ENCODE measurements around the gene ANKRD28.
"Not testable (repeated sequence)": the region's sequence is repeated elsewhere in the genome, so short reads cannot be mapped to it uniquely, and the experiment has no call there.

The ANKRD28 gene

DNA sequence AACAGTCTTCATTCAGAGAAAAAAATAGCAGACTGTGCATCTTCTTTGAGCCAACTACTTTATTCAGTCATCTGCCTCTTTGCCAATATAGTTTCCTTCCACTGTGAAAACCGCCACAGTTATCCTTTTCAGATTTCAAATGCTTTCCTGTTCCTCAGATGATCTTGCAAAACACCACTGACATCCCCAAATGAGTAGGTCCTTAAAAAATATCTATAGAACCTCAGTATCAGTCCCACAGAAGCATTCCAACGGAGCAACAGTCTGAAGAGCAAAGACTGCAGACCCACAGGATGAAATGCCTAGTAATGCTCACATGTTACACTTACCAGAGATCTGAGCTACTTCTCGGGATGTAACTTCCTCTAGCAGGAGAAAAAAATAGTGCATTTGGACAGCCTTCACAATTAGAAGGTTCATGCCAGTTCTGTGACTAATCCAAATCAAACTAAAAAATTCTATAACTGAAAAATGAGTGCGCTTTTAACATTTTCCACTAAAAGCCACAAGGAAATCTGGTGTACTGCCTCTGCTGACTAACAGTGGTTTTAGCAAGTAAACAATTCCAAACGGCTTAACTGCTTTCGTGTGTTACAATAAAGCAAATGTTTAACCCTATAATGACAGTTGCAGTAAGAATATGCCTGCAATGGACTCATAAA lies at the start of gene ANKRD28:
Gene ANKRD28 (minus strand): TSS at position 338 of the 662 bp plus-strand sequence. CDS start 1,458 bp downstream, outside the sequence.
- peak within 1 kb of the TSS; percentile 38 for H3K4me3 ChIP-seq (ENCODE audit: low read length)
- peak; percentile 76 for DNase-seq (ENCODE audit: low read depth)

DNA sequence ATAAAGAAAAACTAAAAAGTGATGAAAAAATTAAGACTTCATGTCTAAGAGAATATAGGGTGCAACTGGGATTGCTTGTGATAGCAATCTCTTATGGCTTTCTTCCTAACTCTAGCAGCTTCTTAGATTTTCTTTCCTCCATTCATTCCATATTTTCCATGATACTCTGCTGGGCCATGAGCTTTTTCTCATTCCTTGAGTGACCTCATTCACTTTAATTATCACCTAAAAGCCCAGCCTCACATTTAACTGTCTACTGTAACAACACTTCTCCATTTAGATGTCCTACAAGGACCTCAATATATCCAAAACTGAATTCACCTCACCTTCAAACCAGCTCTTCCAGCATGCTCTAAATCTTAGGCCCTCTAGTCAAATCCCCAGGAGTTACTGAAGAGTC lies 49.5 kb upstream of the ANKRD28 start:
- H3K4me3 ChIP-seq (ENCODE audit: low read length), result no peak overlapping the region
- TF ChIP-seq, protein P1, sequence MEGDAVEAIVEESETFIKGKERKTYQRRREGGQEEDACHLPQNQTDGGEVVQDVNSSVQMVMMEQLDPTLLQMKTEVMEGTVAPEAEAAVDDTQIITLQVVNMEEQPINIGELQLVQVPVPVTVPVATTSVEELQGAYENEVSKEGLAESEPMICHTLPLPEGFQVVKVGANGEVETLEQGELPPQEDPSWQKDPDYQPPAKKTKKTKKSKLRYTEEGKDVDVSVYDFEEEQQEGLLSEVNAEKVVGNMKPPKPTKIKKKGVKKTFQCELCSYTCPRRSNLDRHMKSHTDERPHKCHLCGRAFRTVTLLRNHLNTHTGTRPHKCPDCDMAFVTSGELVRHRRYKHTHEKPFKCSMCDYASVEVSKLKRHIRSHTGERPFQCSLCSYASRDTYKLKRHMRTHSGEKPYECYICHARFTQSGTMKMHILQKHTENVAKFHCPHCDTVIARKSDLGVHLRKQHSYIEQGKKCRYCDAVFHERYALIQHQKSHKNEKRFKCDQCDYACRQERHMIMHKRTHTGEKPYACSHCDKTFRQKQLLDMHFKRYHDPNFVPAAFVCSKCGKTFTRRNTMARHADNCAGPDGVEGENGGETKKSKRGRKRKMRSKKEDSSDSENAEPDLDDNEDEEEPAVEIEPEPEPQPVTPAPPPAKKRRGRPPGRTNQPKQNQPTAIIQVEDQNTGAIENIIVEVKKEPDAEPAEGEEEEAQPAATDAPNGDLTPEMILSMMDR (IDR thresholded peaks at IDR 0.05; ENCODE audit: insufficient read depth, low read depth, low read length, missing control alignments), result no peak
- no peak for DNase-seq (ENCODE audit: low read depth)

More for the DNA sequence above, at the start of gene ANKRD28:
- TF ChIP-seq, protein P1 (IDR thresholded peaks at IDR 0.05; ENCODE audit: insufficient read depth, low read depth, low read length, missing control alignments), result peak; percentile 24

DNA sequence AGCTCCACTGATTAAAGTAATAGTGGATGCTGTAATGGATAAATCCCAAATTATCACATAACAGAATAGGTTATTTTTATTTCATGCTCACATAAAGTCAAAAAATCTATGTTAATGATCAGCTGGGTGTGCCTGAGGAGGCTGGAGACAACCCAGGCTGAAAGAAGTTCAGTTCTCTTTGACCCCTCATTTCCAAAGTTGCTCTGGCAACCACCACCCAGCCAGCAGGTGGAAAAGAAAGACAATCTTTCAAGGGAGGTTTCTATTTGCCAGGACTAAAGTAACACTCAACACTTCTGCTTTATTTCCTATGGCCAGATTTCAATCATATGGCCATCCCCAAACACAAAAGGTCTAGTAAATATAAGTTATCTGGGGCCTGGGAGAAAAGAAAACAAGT lies 48.8 kb upstream of the ANKRD28 start:
- no peak for DNase-seq (ENCODE audit: low read depth)
- TF ChIP-seq, protein P1 (IDR thresholded peaks at IDR 0.05; ENCODE audit: insufficient read depth, low read depth, low read length, missing control alignments), result no peak
- H3K4me3 ChIP-seq (ENCODE audit: low read length), result no peak overlapping the region

DNA sequence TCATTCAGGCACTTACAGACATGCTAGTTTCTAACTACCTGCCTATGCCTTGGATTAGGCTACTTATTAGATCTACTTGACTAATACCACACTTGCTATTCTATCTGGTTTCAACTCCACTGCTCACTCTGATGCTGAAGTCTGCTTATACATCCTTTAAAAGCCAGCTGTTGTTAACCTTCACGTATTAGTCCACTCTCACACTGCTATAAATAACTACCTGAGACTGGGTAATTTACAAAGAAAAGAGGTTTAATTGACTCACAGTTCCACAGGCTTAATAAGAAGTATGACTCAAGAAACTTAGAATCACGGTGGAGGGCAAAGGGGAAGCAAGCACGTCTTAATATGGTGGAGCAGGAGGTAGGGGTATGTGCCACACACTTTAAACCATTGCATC lies 47.7 kb upstream of the ANKRD28 start:
- no peak overlapping the region for H3K4me3 ChIP-seq (ENCODE audit: low read length)
- TF ChIP-seq, protein P1 (IDR thresholded peaks at IDR 0.05; ENCODE audit: insufficient read depth, low read depth, low read length, missing control alignments), result no peak
- no peak for DNase-seq (ENCODE audit: low read depth)

DNA sequence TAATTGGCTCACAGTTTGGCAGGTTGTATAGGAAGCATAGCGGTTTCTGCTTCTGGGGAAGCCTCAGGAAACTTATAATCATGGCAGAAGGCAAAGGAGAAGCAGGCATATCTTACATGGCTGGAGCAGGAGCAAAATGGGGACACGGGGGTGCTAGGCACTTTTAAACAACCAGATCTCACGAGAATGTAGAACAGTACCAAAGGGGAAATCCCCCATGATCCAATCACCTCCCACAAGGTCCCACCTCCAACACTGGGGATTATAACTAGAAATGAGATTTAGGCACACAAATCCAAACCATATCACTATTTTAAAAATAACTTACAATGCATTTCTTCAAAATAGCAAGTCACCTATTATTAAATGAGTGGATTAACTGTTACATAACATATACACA lies 47.1 kb upstream of the ANKRD28 start:
- H3K4me3 ChIP-seq (ENCODE audit: low read length), result no peak overlapping the region
- TF ChIP-seq, protein P1 (IDR thresholded peaks at IDR 0.05; ENCODE audit: insufficient read depth, low read depth, low read length, missing control alignments), result no peak
- DNase-seq (ENCODE audit: low read depth), result no peak

DNA sequence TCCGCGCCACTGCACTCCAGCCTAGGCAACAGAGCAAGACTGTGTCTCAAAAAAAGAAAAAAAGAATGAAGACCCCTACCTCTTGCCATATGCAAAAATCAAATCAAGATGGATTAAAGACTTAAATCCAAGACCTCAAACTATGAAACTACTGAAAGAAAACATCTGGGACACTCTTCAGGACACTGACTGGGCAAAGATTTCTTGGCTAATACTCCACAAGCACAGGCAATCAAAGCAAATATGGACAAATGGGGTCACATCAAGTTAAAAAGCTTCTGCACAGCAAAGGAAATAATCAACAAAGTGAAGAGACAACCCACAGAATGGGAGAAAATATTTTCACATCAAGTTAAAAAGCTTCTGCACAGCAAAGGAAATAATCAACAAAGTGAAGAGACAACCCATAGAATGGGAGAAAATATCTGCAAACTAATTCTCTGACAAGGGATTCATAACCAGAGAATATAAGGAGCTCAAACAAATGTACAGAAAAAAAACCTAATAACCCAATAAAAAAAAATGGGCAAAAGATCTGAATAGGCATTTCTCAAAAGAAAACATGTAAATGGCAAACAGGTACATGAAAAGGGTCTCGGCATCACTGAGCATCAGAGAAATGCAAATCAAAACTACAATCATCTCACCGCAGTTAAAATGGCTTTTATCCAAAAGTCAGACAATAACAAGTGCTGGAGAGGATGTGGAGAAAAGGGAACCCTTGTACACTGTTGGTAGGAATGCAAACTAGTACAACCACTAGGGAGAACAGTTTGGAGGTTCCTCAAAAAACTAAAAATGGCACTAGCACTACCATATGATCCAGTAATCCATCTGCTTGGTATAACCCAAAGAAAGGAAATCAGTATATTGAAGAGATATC lies 43.6 kb upstream of the ANKRD28 start:
- not testable (repeated sequence) for DNase-seq (ENCODE audit: low read depth); H3K4me3 ChIP-seq (ENCODE audit: low read length)

DNA sequence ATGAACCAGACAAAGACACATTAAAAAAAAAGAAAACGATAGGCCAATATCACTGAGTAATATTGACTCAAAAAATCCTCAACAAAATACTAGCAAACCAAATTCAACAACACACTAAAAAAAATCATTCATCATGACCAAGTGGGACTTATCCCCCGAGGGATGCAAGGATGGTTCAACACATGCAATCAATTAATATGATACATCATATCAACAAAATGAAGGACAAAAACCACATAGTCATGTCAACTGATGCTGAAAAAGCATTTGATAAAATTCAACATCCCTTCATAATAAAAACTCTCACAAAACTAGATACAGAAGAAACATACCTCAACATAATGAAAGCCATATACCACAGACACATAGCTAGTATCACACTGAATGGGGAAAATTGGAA lies 41.8 kb upstream of the ANKRD28 start:
- DNase-seq (ENCODE audit: low read depth), result no peak
- H3K4me3 ChIP-seq (ENCODE audit: low read length), result no peak overlapping the region
- TF ChIP-seq, protein P1 (IDR thresholded peaks at IDR 0.05; ENCODE audit: insufficient read depth, low read depth, low read length, missing control alignments), result no peak
